Stimulated activated naive CD8-positive, alpha-beta T cell treated with anti-CD3 and anti-CD28 coated beads, Interleukin-15, amount 100 ng/mL, for 72 hours (primary cell): ENCODE measurements around the gene ENPP1.

Experiments
- ATAC-seq: fragments of 150-1000 bp; cut with Tn5 transposase; 2 replicates; pipeline ENCODE4 v1.10.0; 2021; ENCODE audit warnings: mild to moderate bottlenecking, moderate library complexity
- DNase-seq, 2 donors: peaks; one replicate each; pipeline ENCODE4 v3.0.0; 2021 to 2022
- H3K27ac Mint-ChIP-seq, 2 donors: one replicate each; pipeline ENCODE4 v1.8.0; 2022; ENCODE audit warnings: mild to moderate bottlenecking in 2 of 2, mixed read lengths in 2 of 2, moderate library complexity in 2 of 2
- H3K27me3 Mint-ChIP-seq: one replicate; pipeline ENCODE4 v1.8.0; 2022; ENCODE audit warnings: mixed read lengths
- H3K4me1 Mint-ChIP-seq: one replicate; pipeline ENCODE4 v1.8.0; 2022; ENCODE audit warnings: mild to moderate bottlenecking, mixed read lengths
- H3K4me3 Mint-ChIP-seq, 2 donors: one replicate each; pipeline ENCODE4 v1.8.0; 2022; ENCODE audit warnings: mild to moderate bottlenecking in 2 of 2, mixed read lengths in 2 of 2, moderate library complexity in 1 of 2
- H3K9me3 Mint-ChIP-seq, 2 donors: one replicate each; pipeline ENCODE4 v1.8.0; 2022; ENCODE audit warnings: mixed read lengths in 2 of 2

ENPP1 gene

DNA sequence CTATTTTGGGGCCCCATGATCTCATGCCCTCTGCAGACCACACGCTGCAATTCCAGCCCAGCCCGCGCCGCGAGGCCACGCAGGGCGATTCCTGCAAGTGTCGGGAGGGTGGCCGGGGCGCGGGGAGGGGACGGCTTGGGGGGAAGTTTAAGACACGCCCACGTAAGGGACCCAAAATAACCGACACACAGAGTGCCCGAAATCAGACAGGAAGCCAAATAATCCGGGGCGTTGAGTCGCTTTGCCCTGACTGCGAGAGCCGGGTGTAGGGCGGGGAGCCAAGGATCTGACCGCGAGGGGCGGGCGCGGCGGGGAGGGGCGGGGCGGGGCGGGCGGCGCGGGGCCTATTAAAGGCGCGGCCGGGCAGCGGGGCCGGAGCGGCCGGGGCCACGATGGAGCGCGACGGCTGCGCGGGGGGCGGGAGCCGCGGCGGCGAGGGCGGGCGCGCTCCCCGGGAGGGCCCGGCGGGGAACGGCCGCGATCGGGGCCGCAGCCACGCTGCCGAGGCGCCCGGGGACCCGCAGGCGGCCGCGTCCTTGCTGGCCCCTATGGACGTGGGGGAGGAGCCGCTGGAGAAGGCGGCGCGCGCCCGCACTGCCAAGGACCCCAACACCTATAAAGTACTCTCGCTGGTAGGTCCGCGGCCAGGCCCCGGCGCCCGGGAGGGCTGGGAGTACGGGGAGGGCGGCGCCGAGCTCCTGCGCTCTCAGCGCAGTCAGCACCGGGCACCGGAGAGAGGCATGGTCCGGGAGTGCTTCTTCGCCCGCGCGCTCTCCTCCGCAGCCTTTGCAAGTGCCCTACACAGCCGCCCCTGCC, at the start of gene ENPP1:
Gene ENPP1, plus strand, starts transcription at position 377 of the 816 bp plus-strand sequence. Its CDS starts 16 bp downstream, at position 393.
- Mint-ChIP-seq H3K27ac (peak within 1 kb of the TSS; percentile 21 to 36), H3K9me3 (no peaks in the 10 kb centered on the region), H3K4me1 (peaks cover 9% of the 10 kb centered on the region), H3K4me3 (peak within 1 kb of the TSS; percentile 82 to 89), H3K27me3 (peaks cover 62% of the 10 kb centered on the region)
- DNase-seq (peak; percentile 39 to 43), ATAC-seq (peak; percentile 79)

GRCh38 chr6:131758920-131759319, 48.9 kb upstream of the ENPP1 start:
- Mint-ChIP-seq H3K4me1 (no peaks in the 10 kb centered on the region), H3K27me3 (peaks cover 41% of the 10 kb centered on the region), H3K9me3 (no peaks in the 10 kb centered on the region), H3K27ac (no peak overlapping the region), H3K4me3 (no peak overlapping the region)
- DNase-seq = no peak
- no peak for ATAC-seq

DNA sequence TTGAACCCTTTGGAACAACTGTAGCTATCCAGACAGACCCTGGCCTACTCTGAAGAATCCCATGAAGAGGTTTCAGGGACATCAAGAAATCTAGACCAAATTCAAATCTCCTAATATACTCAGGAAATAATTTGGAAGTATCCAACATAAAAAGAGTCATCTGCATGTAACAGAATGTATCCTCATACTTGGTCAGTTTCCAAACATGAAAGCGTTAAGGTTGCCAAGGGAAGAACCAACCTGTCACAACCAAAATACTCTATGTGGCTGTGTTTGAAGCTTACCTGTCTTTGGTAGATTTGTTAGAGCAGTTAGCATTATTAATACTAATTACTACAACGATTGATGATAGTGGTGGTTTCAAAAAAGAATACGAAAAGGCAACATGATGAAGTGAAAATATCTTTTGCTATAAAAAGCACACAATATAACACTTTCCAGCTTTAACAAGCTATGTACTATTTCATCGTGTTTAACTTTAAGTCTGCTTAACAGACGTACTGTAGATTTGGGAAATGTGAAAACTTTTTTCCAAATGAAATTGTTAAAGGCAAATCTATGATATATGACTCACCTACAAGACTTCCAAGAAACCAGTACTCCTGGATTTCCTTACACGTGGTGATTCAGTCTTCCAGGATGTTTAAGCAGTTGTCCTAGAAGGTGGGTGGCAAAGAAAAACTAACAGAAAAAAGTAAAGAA, 46.6 kb upstream of the ENPP1 start:
- Mint-ChIP-seq H3K9me3 (no peaks in the 10 kb centered on the region), H3K4me1 (no peaks in the 10 kb centered on the region), H3K27ac (no peak overlapping the region), H3K4me3 (no peak overlapping the region), H3K27me3 (peaks cover 28% of the 10 kb centered on the region)
- DNase-seq = no peak
- ATAC-seq = no peak

- no peak for ATAC-seq
- no peak overlapping the region for H3K27ac Mint-ChIP-seq
- H3K27me3 Mint-ChIP-seq = peaks cover 23% of the 10 kb centered on the region
- no peaks in the 10 kb centered on the region for H3K4me1 Mint-ChIP-seq
- no peak for DNase-seq
- H3K9me3 Mint-ChIP-seq = no peaks in the 10 kb centered on the region
- no peak overlapping the region for H3K4me3 Mint-ChIP-seq
Observed at GRCh38 chr6:131761762-131762067, 46.1 kb upstream of the ENPP1 start.

GRCh38 chr6:131762984-131763383, 44.8 kb upstream of the ENPP1 start:
- Mint-ChIP-seq H3K4me1 (no peaks in the 10 kb centered on the region), H3K4me3 (no peak overlapping the region), H3K27me3 (peaks cover 23% of the 10 kb centered on the region), H3K9me3 (no peaks in the 10 kb centered on the region), H3K27ac (no peak overlapping the region)
- ATAC-seq (no peak), DNase-seq (no peak)

DNA sequence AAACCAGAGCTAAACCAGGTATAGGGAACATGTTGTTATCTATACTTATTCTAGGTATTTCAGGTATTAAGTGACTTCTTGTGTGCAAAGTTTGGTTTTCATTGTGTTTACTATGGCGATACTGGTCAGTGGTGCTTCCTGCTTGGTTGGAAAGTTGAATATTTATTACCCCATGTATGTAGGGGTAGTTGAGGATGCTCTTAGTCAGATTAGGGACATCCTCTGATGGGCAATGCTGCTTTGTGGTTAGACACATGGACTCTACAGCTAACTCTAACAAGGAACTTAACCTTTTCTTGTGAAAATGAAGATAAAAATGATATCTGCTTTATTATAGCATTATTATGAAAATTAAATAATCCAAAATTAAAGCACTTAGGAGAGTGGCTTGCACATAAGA, 44.1 kb upstream of the ENPP1 start:
- peaks cover 22% of the 10 kb centered on the region for H3K27me3 Mint-ChIP-seq
- ATAC-seq = no peak
- no peaks in the 10 kb centered on the region for H3K9me3 Mint-ChIP-seq
- no peak overlapping the region for H3K4me3 Mint-ChIP-seq
- no peak for DNase-seq
- H3K4me1 Mint-ChIP-seq = no peaks in the 10 kb centered on the region
- H3K27ac Mint-ChIP-seq = no peak overlapping the region

DNA sequence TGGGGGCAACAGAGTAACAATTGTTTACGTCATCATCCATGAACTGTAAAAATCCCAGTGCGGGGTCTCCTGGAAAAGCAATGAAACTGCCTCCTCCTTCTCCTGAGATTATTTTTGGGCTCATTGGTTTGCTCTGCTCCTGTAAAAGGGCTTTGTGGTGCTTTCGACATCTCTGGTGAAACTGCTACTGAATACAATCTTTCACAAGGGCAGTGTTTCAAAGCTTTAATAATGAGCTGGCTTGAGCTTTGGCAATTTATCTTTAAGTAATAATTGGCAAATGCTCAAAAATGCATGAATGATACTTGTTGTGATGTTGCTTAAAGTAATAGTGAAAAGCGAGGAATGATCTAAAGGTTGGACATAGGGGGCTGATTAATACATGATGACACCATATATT, 43.5 kb upstream of the ENPP1 start:
- H3K9me3 Mint-ChIP-seq = no peaks in the 10 kb centered on the region
- no peak overlapping the region for H3K4me3 Mint-ChIP-seq
- ATAC-seq (no peak), DNase-seq (no peak)
- H3K27ac Mint-ChIP-seq = no peak overlapping the region
- H3K4me1 Mint-ChIP-seq = no peaks in the 10 kb centered on the region
- peaks cover 23% of the 10 kb centered on the region for H3K27me3 Mint-ChIP-seq

DNA sequence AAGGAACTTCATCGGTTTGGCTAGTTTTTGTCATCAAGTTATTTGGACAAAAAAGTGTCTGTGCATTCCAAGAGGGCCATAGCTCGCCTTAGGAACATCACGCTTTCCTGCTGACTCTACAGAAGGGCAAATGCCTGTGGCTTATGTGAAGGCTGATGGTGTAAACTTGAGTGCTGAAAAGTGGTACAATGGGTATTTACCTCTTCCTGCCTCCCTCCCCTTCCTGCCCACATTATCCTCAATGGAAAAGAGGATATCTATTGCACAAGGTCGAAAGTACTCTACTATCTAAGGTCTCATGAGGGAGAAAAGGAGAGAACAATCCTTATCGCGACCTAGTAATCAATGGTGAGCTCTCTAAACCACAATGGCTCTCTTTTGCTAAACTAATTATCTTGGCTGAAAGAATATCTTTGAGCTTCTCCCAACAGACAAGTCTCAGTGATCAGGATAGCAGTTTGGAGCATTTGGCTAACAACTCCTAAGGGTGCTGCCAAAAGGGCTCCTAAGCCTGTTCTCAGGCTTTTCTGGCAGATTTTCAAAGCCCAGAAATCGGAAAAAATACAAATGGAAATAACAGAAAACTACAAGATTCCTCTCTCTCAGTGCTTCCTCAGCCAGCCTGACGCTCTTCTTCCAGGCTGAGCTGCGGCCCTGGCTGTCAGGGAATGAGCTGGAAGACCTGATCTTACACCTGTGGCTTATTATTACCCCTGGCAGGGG, 42.6 kb upstream of the ENPP1 start:
- H3K4me3 Mint-ChIP-seq = no peak overlapping the region
- ATAC-seq (no peak), DNase-seq (no peak)
- H3K4me1 Mint-ChIP-seq = no peaks in the 10 kb centered on the region
- H3K27me3 Mint-ChIP-seq = peaks cover 23% of the 10 kb centered on the region
- no peak overlapping the region for H3K27ac Mint-ChIP-seq
- H3K9me3 Mint-ChIP-seq = no peaks in the 10 kb centered on the region

GRCh38 chr6:131765804-131766135, 42.0 kb upstream of the ENPP1 start:
- ATAC-seq (no peak), DNase-seq (no peak)
- no peak overlapping the region for H3K27ac Mint-ChIP-seq
- H3K9me3 Mint-ChIP-seq = no peaks in the 10 kb centered on the region
- H3K27me3 Mint-ChIP-seq = peaks cover 23% of the 10 kb centered on the region
- H3K4me1 Mint-ChIP-seq = no peaks in the 10 kb centered on the region
- no peak overlapping the region for H3K4me3 Mint-ChIP-seq

DNA sequence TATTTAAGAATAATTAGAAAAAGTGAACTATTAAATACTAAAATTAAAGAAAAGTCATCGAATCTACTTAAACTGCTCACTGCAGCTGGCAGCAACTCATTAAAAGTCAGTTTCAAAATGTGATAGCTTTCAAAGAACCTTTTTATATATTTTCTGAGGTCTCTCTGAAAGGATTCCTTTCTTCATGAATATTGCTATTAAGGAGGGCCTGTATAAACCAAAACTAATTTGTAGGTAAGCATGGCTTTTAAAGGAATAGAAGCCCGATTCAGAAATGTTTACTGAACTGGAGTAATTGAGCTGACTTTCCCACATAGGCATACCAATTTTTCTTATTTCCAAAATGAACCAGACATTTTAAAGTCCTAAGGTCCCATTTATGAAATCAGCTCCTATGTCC, 41.2 kb upstream of the ENPP1 start:
- Mint-ChIP-seq H3K4me1 (no peaks in the 10 kb centered on the region), H3K27ac (no peak overlapping the region), H3K9me3 (no peaks in the 10 kb centered on the region), H3K27me3 (peaks cover 23% of the 10 kb centered on the region), H3K4me3 (no peak overlapping the region)
- DNase-seq = no peak
- no peak for ATAC-seq

GRCh38 chr6:131768964-131769363, 38.9 kb upstream of the ENPP1 start:
- ATAC-seq (no peak), DNase-seq (no peak)
- H3K4me3 Mint-ChIP-seq = no peak overlapping the region
- no peak overlapping the region for H3K27ac Mint-ChIP-seq
- peaks cover 24% of the 10 kb centered on the region for H3K27me3 Mint-ChIP-seq
- no peaks in the 10 kb centered on the region for H3K9me3 Mint-ChIP-seq
- H3K4me1 Mint-ChIP-seq = no peaks in the 10 kb centered on the region

GRCh38 chr6:131769385-131770141, 38.3 kb upstream of the ENPP1 start:
- no peak for DNase-seq
- H3K4me3 Mint-ChIP-seq = no peak overlapping the region
- H3K27me3 Mint-ChIP-seq = peaks cover 26% of the 10 kb centered on the region
- no peaks in the 10 kb centered on the region for H3K9me3 Mint-ChIP-seq
- no peaks in the 10 kb centered on the region for H3K4me1 Mint-ChIP-seq
- H3K27ac Mint-ChIP-seq = no peak overlapping the region
- ATAC-seq = no peak

DNA sequence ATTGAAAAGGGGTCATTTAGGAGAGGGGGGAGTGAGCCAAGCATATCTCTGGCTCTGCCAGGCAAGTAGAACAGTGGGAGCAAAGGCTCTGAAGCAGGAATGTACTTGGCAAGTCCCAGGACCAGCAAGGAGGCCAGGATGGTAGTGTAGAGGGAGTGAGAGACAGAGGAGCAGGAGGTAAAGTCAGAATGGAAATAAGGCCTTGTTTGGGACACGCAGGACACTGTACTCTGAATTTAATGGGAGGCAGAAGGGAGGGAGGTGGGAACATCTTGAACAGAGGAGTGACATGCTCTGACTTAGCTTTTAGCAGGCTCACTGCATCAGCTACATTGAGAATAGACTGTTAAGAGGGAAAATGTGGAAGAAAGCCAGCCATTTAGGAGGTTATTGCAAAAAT, 37.0 kb upstream of the ENPP1 start:
- ATAC-seq (no peak), DNase-seq (no peak)
- Mint-ChIP-seq H3K27me3 (peaks cover 23% of the 10 kb centered on the region), H3K4me3 (no peak overlapping the region), H3K4me1 (no peaks in the 10 kb centered on the region), H3K27ac (no peak overlapping the region), H3K9me3 (no peaks in the 10 kb centered on the region)

DNA sequence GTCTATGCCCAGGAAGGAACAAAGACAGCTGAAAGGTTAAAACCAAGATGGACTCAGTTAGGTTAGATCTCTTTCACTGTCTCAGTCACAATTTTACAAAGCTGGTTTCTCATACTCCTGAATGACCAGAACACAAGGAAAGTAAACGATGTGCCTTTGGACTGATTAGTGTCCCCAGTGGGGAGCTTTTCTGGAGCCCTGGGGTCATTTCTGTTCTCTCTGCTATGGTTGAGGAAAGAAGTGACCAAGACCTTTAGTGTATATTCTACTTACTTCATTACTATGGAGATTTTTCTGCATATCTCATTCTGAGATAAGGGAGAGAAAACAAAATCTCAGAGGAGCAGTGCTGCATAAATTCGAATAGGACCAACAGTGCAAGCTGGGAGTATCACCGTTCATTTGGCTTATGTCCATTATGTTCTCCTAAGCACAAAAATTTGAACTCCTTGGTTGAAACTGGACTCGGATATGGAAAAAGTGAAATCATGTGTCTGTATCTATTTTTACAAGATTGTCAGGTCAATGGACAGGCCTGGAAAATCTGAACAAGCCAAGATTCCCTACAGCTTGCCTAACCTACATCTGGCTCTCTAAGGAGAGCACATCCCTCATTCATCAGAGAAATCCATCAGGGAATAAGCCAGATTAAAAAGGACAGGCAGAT, 34.4 kb upstream of the ENPP1 start:
- H3K4me1 Mint-ChIP-seq = no peaks in the 10 kb centered on the region
- no peaks in the 10 kb centered on the region for H3K9me3 Mint-ChIP-seq
- peaks cover 22% of the 10 kb centered on the region for H3K27me3 Mint-ChIP-seq
- H3K27ac Mint-ChIP-seq = no peak overlapping the region
- ATAC-seq = no peak
- DNase-seq = no peak
- H3K4me3 Mint-ChIP-seq = no peak overlapping the region

- no peak for DNase-seq
- H3K4me1 Mint-ChIP-seq = no peaks in the 10 kb centered on the region
- no peak overlapping the region for H3K27ac Mint-ChIP-seq
- no peak overlapping the region for H3K4me3 Mint-ChIP-seq
- ATAC-seq = no peak
- H3K9me3 Mint-ChIP-seq = no peaks in the 10 kb centered on the region
- peaks cover 32% of the 10 kb centered on the region for H3K27me3 Mint-ChIP-seq
Observed at GRCh38 chr6:131775886-131776285, 31.9 kb upstream of the ENPP1 start.
